HG02870 (cell line): Measurements from ENCODE around the gene NPR2.

Source experiments
- ATAC-seq: cut with Tn5 transposase; IDR thresholded peaks from one replicate; pipeline ENCODE4 v1.9.1; 2021; ENCODE audit warnings: mild to moderate bottlenecking, moderate library complexity; ENCODE audit not compliant: unreplicated experiment

NPR2 gene

DNA sequence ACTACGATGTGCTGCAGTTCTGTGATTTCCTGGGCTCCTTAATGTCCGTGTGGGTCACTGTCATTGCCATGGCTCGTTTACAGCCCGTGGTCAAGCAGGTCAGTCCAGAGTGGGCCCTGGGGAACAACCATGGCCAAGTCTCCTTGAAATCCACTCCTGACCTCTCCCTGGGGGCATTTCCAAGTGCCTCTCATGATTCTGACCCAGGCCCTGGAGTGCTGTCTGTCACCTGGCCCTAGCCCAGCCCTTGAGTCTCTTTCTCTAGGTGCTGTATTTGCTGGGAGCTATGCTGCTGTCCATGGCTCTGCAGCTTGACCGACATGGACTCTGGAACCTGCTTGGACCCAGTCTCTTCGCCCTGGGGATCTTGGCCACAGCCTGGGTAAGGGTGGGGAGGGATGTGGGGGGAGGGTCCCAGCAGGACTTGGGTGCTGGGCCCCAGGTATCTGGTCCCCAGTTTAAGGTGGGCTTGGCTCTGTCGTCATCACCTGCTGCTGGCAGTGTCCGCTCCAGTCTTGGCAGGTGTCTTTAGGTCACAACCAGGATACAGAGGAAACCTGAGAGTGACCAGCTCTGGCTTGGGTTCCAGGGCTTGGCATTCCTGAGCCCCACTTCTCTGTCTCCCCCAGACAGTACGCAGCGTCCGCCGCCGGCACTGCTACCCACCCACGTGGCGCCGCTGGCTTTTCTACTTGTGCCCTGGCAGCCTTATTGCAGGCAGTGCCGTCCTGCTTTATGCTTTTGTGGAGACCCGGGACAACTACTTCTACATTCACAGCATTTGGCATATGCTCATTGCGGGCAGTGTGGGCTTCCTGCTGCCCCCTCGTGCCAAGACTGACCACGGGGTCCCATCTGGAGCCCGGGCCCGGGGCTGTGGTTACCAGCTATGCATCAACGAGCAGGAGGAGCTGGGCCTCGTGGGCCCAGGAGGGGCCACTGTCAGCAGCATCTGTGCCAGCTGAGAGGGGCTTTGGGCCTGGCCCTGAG is 61.8 kb downstream of the NPR2 start:
- ATAC-seq = no peak

DNA sequence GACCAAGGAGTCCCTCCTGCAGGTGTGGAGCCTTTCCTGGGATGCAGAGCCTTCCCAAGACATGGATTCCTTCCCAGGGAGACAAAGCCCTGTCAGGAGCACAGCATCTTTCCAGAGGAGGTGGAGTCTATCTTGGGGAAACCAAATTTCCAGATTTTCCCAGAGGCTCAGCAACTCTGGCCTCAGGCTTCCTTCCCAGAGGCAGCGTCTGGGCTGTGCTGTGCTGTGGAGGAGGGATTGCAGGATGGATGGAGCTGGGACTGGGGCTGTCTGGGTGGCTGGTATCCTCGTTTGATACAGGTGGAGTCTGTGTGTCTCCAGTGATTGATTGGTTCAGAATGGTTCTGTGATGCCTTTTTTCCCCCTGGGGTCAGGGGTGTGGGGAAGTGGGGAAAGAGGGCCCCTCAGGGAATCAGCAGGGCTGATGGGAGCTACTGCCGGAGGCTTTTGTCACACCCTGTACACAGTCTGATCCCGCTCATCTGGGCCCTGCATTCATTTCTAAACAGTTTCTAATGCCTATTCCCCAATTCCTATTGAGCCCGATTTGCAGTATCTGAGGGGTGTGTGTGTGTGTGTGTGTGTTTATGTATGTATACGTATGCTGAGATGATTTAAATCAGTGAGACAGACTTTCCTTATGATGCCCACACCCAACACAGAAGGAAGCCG is 62.8 kb downstream of the NPR2 start:
- no peak for ATAC-seq

DNA sequence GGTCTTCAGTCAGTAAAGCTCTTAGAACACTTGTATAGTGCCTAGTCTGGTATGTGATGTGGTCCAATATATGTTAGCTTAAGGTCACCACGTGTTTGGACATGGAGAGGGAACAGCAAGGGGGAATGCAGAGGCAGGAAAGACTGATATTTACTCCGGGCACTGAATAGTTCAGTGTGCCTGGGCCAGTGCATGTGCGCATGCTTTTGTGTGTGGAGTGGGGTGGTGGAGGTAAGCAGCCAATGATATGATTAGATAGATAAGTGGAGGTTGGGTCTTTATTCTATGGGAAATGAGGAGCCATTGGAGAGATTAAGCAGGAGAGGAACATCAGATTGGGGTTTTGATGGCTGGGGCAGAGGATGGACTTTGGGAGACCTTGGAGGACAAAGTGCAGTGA is 64.8 kb downstream of the NPR2 start:
- no peak for ATAC-seq

DNA sequence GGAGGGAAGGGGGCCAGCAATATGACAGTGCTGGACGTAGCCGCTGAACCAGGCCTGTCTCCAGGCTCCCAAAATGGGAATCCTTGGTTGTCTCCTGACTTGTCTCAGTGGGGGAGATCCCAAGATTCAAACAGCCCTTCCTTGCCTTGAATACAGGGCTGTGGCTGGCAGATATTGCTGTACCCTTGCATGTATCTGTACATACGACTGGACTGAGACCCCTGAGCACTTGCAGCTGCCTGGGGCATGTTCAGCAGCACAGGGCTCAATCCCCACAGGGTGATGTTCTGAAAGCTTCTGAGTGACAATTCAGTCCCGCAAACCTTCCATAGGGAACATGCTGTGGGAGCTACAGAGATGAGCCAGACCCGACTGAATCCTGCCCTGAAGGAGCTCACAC is 65.5 kb downstream of the NPR2 start:
- ATAC-seq = no peak

DNA sequence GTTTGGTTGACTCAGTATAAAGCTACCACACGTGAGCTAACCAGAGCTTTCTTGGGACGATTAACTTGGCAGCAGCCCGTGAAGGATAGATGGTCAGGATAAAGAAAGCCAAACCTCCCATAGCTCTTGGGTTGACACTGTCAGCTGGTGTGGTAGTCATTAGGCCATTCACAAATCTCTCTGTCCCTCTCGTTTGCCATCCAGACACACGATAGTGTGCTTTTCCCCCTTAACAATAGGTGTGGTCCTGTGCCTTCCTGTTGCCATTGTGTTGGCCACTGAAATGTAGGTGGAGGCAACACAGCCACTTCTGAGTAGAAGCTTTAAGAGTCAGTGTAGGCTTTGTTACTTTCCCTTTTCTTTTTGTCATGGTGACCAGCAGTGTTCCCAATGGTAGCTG is 67.1 kb downstream of the NPR2 start:
- ATAC-seq = no peak
